NCI-H748 (cell line): ENCODE measurements around the gene CXCR5.

Experiments used
- DNase-seq: peaks from one replicate; lab custom pipeline; 2025; ENCODE audit not compliant: unreplicated experiment; lab: John Stamatoyannopoulos, UW

CXCR5 gene

DNA sequence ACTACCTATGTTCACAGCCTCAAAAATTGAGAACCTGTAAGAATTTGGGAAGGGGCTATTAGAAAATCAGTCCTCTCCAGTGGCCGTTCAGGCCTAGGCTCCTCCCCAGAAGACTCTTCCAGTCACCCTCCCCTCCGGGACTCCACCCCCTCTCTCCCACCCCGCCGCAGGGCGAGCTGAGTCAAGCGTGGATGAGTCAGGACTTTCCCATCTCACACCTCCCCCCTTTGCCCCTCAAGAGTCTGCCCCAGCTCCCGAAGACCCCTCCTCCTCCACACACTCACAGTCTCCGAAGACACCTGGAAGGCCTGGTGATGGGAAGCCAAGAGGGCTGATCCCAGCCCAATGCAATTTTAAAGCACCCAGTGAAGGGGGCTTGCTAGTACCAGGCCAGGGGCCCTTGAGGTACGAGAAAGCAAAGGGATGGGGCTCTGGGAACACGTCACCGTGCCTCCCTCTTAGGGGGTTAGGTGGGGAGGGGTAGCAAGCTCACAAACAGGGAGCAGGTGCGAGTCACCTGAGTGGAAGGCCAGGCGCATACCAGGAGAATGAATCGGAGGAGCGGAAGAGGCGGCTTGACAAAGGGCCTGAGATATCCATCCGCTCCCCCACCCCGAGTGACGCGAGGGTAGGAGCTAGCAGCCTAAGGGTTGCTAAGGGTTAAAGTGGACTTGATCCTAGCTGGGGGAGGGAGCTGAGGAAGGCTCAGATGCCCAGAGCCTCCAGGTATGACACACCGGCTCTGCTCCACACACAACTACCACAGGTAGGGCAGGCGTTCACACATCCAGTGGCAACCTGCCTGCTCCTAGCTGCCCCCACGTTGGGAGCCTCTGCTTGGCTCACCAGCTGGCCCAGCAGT lies 28.4 kb downstream of the CXCR5 start:
- no peak for DNase-seq

DNA sequence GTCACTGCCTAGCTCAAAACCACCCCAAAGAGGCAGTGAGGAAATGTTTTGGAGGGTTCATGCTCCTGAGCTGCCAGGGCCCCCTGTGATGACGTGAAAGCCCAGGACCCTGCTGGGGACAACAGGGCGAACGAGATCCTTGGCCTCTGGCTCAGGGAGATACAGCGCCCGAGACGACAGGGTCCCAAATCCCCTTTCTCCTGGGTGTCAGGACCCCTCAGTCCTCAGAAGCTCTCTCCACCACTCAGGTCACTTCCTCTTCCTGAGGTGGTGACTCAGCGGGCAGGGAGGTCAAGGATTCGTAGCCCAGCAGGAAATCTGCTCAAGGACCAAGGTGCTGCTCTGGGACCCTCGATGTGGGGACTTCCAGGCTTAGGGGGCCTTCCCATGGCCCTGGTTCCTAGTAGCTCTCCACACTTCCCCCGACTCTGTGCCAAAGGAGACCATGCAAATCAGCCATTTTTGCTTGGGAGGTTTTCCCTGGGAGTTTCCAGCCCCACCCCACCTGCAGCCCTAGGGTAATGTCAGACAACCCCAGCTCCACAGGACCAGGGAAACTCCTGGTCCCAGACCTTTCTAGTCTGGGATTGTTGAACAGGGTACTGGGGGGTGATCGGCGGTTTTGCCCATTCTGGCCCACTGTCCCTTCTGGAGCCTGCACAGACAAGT lies 29.2 kb downstream of the CXCR5 start:
- no peak for DNase-seq

- DNase-seq = no peak
These were observed 29.9 kb downstream of the CXCR5 start for GRCh38 chr11:118913411-118914125.

DNA sequence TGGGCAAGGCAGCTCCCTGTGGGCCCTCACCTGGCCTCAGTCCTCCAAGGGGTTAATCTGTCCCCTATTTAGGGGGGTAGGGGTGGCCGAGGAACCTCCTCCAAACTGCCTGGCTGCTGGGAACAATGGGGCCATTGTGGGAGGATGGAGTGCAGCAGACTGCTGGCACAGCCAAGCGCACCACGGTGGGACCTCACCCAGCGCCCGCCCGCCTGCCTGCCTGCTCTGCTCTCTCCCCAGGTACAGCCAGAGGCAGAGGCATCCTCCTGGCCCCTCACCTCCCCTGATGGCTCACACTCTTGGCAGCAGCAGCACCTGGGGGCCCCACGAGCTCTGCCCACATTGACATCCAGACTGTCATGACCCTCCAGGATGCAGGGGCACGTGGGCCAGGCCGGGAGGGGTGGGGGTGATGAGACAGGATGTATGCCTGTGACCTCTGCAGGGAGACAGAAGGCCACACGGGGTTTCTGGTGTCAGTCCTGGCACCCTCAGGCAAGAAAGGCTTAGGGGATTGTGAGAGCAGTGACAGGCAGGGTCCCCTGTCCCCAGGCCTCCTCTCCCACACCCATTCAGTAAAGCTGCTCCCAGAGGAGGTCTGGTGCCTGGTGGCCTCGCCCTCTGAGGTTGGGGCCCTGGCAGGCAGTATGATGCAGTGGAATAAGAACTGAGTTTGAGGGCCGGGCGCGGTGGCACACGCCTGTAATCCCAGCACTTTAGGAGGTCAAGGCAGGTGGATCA lies 30.7 kb downstream of the CXCR5 start:
- DNase-seq = no peak

DNA sequence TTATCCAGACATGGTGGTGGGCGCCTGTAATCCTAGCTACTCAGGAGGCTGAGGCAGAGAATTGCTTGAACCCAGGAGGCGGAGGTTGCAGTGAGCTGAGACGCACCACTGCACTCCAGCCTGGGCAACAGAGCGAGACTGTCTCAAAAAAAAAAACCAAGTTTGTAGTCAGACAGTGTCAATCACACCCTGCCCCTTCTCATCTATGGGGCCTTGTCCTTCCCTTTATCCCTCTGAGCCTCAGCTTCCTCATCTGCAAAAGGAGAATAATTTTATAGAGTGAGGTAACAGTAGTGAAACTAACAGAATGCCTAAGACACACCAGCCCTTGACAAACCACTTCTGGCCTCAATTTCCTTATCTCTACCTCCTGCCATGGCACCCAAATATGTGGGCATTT lies 31.3 kb downstream of the CXCR5 start:
- no peak for DNase-seq

DNA sequence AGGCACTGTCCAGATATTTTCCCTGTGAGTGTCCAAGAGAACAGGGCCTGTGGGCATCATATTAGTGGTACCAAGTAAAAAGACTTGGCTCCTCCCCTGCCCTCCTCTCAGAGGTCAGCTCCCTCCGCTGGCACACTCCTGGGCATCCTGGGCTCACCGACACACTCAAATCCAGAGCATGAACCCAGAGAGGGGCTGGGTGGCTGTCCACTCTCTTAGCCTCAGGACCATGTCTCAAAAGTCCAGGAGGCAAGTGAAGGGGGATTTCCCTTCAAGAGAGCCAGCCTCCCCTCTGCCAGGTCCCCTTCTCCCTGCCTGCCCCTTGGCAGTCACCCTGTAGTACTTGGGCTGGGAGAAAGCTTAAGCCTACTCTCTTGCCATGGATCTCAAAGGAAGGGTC lies 31.7 kb downstream of the CXCR5 start:
- DNase-seq = no peak

DNA sequence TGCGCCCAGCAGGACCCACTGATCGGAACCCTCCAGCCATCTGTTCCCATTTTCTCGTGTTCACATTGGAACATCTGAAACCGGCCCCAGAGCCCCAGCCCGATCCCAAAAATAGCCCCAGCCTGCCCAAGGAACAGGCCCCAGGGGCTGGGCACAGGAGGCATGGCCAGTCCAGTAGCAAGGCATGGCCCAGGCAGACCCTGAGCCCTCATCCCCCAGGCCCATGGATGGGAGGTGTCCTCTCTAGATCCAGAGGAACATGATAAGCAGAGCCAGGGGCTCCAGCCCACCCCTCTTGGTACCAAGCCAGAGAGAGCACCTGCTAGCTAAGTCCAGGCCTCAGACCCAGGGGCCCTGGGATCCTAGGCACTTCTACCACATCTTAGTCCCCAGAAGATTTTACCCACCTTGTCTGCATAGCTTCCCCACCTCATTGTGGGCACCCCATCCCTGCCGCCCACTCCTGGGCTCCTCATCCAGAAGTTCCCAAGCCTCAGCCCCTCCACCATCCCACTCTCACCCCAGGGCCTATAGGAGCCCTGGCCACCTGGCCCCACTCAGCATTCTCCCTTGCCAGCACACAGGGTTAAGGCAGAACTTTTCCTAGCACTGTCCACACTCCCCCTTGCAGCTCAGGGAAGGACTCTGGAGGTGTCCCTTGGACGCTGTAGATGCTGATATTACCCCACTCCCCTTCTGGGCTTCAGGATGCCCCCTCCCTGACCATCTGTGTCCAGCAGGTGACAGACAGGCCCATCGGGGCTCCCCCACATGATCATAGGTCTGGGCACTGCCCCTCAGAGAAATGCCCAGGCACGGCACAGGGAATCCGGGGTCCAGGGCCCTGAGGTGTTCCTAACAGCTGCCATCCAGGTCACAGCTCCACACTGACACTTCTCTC lies 32.5 kb downstream of the CXCR5 start:
- DNase-seq = no peak

DNA sequence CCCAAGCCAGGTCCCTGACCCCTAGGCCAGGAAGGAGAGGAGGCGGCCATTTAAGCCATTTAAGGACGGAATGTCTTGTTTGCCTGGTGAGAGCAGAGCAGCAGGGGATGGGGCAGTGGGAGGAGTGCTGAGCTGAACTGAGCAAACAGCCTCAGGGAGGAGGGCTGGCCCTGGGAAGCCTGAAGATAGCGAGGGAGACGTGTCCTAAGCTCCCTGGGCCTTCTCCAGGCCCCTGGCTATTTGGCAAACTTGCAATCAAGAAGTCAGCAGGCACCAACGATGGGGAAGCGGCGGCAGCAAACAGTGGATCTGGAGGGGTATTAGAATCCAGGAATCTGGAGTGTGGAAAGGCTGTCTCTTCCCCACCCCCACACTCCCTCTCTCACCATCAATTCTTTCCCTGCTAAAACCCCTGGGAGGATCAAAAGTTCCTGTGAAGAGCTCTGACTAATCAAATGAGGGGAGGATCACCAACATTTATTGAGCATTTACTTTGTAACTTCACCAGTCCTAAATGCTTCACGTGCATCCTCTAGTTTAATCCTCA lies 33.2 kb downstream of the CXCR5 start:
- DNase-seq = no peak

- peak; percentile 54 for DNase-seq
These were observed 33.9 kb downstream of the CXCR5 start for GRCh38 chr11:118917481-118918127.

- DNase-seq = peak; percentile 58
These were observed 34.5 kb downstream of the CXCR5 start for GRCh38 chr11:118918128-118918685.

GRCh38 chr11:118918686-118919280 lies 35.1 kb downstream of the CXCR5 start:
- DNase-seq = no peak

DNA sequence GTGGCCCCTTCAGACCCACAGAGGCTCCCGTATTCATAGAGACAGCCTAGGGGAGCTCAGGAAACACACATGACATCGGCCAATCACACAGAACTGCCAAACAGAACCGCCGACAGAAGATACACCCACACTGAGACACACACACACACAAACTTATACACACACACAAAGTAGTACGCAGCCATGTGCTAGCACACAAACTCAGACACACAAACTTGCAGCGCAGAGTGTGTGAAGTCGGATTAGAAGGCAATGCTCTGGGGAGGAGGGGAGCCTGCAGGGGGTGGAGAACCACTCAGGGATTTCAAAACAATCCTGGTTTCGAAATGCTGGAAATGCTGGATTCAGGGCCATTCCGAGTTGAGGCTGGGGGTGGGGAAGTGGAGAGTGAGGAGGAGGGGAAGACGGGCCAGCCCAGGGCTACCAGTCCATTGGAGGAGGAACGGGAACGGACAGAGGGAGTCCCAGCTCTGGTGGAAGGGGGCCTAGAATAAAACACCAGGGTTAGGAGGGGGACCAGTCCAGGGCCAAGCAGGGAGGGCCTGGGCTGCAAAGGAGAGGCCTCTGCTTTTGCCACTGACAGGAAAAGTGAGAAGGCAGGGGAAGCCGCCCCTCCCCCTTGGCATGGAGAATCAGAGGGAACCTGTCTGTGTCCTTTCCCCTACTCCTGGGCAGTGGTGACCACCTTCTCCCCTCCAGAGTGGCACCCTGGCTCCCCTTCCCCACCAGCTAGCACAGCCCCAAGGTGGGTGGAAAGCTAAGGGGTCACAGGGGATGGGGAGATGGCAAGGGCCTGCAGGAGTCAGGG lies 37.6 kb downstream of the CXCR5 start:
- no peak for DNase-seq

GRCh38 chr11:118921929-118922744 lies 38.4 kb downstream of the CXCR5 start:
- DNase-seq = no peak

GRCh38 chr11:118922745-118923627 lies 39.3 kb downstream of the CXCR5 start:
- no peak for DNase-seq

GRCh38 chr11:118923721-118924587 lies 40.3 kb downstream of the CXCR5 start:
- no peak for DNase-seq
